Loucy (cell line): ENCODE results near the gene CA5A.
"Not testable (repeated sequence)": the region's sequence is repeated elsewhere in the genome, so short reads cannot be mapped to it uniquely, and the experiment has no call there.

Experiments used
- H2AFZ ChIP-seq: fragments of 200-600 bp; sonication (generic); 2 replicates; pipeline ENCODE4 v1.6.0; 2016; ENCODE audit warnings: antibody characterized with exemption, mild to moderate bottlenecking, low read length, moderate library complexity
- H3F3A ChIP-seq: fragments of 200-600 bp; 2 replicates; pipeline ENCODE4 v1.6.0; 2016; ENCODE audit warnings: antibody characterized with exemption, low read depth, mild to moderate bottlenecking
- H3K27me3 ChIP-seq: fragments of 200-600 bp; sonication (generic); 2 replicates; pipeline ENCODE4 v1.6.1; 2014; ENCODE audit warnings: low read length, mild to moderate bottlenecking; ENCODE audit not compliant: insufficient read depth, poor library complexity, severe bottlenecking
- H3K36me3 ChIP-seq: fragments of 200-600 bp; sonication (generic); 2 replicates; pipeline ENCODE4 v1.6.1; 2016; ENCODE audit warnings: low read length; ENCODE audit not compliant: insufficient read depth
- H3K4me1 ChIP-seq: fragments of 200-600 bp; sonication (generic); 2 replicates; pipeline ENCODE4 v1.5.1; 2014; ENCODE audit warnings: low read length, mild to moderate bottlenecking; ENCODE audit not compliant: insufficient read depth, poor library complexity, severe bottlenecking
- H3K4me2 ChIP-seq: fragments of 200-600 bp; sonication (generic); 2 replicates; pipeline ENCODE4 v1.6.0; 2014; ENCODE audit warnings: antibody characterized with exemption, low read length, low read depth, mild to moderate bottlenecking; ENCODE audit not compliant: poor library complexity, severe bottlenecking
- H3K4me3 ChIP-seq: fragments of 200-600 bp; sonication (generic); 2 replicates; pipeline ENCODE4 v1.5.1; 2014; ENCODE audit warnings: low read length, mild to moderate bottlenecking, mixed read lengths; ENCODE audit not compliant: poor library complexity, severe bottlenecking
- H3K79me2 ChIP-seq: fragments of 200-600 bp; sonication (generic); 2 replicates; pipeline ENCODE4 v1.6.1; 2014; ENCODE audit warnings: low read length; ENCODE audit not compliant: insufficient read depth
- H3K9ac ChIP-seq: fragments of 200-600 bp; sonication (generic); 2 replicates; pipeline ENCODE4 v1.6.0; 2014; ENCODE audit warnings: mild to moderate bottlenecking, low read depth, low read length, moderate library complexity; ENCODE audit not compliant: poor library complexity, severe bottlenecking
- H3K9me2 ChIP-seq: fragments of 200-600 bp; sonication (generic); replicated peaks from 2 replicates; pipeline ENCODE4 v1.6.1; 2016; ENCODE audit warnings: low read depth, low read length, mixed read lengths
- H3K9me3 ChIP-seq: fragments of 200-600 bp; sonication (generic); 2 replicates; pipeline ENCODE4 v1.6.1; 2014; ENCODE audit warnings: mild to moderate bottlenecking, antibody characterized with exemption, low read length, low read depth; ENCODE audit not compliant: insufficient read depth
- H4K20me1 ChIP-seq: fragments of 200-600 bp; sonication (generic); 2 replicates; pipeline ENCODE4 v1.6.0; 2014; ENCODE audit warnings: antibody characterized with exemption, low read length, mild to moderate bottlenecking; ENCODE audit not compliant: insufficient read depth, poor library complexity, severe bottlenecking
- CTCF ChIP-seq: fragments of 200-600 bp; sonication (generic); conservative IDR thresholded peaks from 2 replicates; pipeline ENCODE4 v1.5.1; 2014; ENCODE audit warnings: mild to moderate bottlenecking, antibody characterized with exemption, low read length
- EZH2phosphoT487 ChIP-seq: fragments of 200-600 bp; IDR thresholded peaks from 2 replicates; pipeline ENCODE4 v1.6.1; 2018; ENCODE audit warnings: antibody characterized with exemption, mild to moderate bottlenecking, moderate library complexity, borderline replicate concordance

Gene CA5A

GRCh38 chr16:87897521-87898505 is 38.5 kb downstream of the CA5A start:
- Histone ChIP-seq H3K4me2 (peak overlapping the region; percentile 20), H3K4me3 (no peak overlapping the region), H3K36me3 (no peaks in the 10 kb centered on the region), H4K20me1 (no peaks in the 10 kb centered on the region), H3K27me3 (no peaks in the 10 kb centered on the region), H2AFZ (no peak overlapping the region), H3K9ac (no peak overlapping the region), H3F3A (no peaks in the 10 kb centered on the region), H3K9me3 (no peaks in the 10 kb centered on the region), H3K79me2 (no peaks in the 10 kb centered on the region), H3K4me1 (peaks cover 11% of the 10 kb centered on the region), H3K9me2 (no peaks in the 10 kb centered on the region)
- TF ChIP-seq EZH2phosphoT487: no peak
- no peak for TF ChIP-seq CTCF

GRCh38 chr16:87896924-87897520 is 39.3 kb downstream of the CA5A start:
- not testable (repeated sequence) for H2AFZ ChIP-seq, H3K79me2 ChIP-seq, H3K4me3 ChIP-seq, H4K20me1 ChIP-seq, H3K27me3 ChIP-seq, H3F3A ChIP-seq, H3K9ac ChIP-seq, H3K9me2 ChIP-seq, H3K36me3 ChIP-seq, H3K9me3 ChIP-seq
- H3K4me1 ChIP-seq: peaks cover 11% of the 10 kb centered on the region
- peak overlapping the region; percentile 20 for H3K4me2 ChIP-seq

- not testable (repeated sequence) for H2AFZ ChIP-seq, H3K9me2 ChIP-seq, H3K36me3 ChIP-seq, H3K79me2 ChIP-seq, H4K20me1 ChIP-seq, H3K9me3 ChIP-seq, H3K27me3 ChIP-seq, H3K4me3 ChIP-seq, H3K9ac ChIP-seq, H3F3A ChIP-seq
- H3K4me1 ChIP-seq: peaks cover 11% of the 10 kb centered on the region
- H3K4me2 ChIP-seq: peak overlapping the region; percentile 37
Measured at GRCh38 chr16:87896176-87896890, 40.0 kb downstream of the CA5A start.

GRCh38 chr16:87895641-87896141 is 40.6 kb downstream of the CA5A start:
- Histone ChIP-seq H3K4me2 (peak overlapping the region; percentile 37), H3K9me3 (no peaks in the 10 kb centered on the region), H3F3A (no peaks in the 10 kb centered on the region), H2AFZ (no peak overlapping the region), H3K36me3 (no peaks in the 10 kb centered on the region), H3K4me3 (no peak overlapping the region), H3K9me2 (no peaks in the 10 kb centered on the region), H3K79me2 (no peaks in the 10 kb centered on the region), H3K4me1 (peaks cover 11% of the 10 kb centered on the region), H3K9ac (no peak overlapping the region), H3K27me3 (no peaks in the 10 kb centered on the region), H4K20me1 (no peaks in the 10 kb centered on the region)
- TF ChIP-seq CTCF (no peak), EZH2phosphoT487 (no peak)

- H3K4me1 ChIP-seq: peaks cover 11% of the 10 kb centered on the region
- not testable (repeated sequence) for H4K20me1 ChIP-seq, H3K9me3 ChIP-seq, H3K9ac ChIP-seq, H3K4me2 ChIP-seq, H3K79me2 ChIP-seq, H3K4me3 ChIP-seq, H3K36me3 ChIP-seq, H3K9me2 ChIP-seq, H3F3A ChIP-seq, H3K27me3 ChIP-seq, H2AFZ ChIP-seq
Measured at GRCh38 chr16:87894005-87894404, 42.3 kb downstream of the CA5A start.
